Esophagus muscularis mucosa (tissue), 4 donors: ENCODE data around the gene RBMS1.

ENCODE experiments used
- EP300 ChIP-seq: sonication (generic); formaldehyde crosslinking; IDR thresholded peaks from one replicate; pipeline ENCODE4 v1.6.1; 2017; ENCODE audit warnings: antibody characterized with exemption
- POLR2A ChIP-seq: fragments of 450-650 bp; IDR thresholded peaks from one replicate; pipeline ENCODE4 v1.6.1; 2017; ENCODE audit warnings: antibody characterized with exemption, moderate library complexity, mild to moderate bottlenecking, low read depth
- POLR2AphosphoS5 ChIP-seq, 2 donors: sonication (generic); formaldehyde crosslinking; IDR thresholded peaks; one replicate each; pipeline ENCODE4 v1.6.1; 2017; ENCODE audit warnings: antibody characterized with exemption in 2 of 2
- TF ChIP-seq, protein P1 (sequence below), 3 experiments: fragments of 200-600 bp in 2 of 3; fragments of 450-650 bp in 1 of 3; sonication (generic) in 2 of 3; IDR thresholded peaks; one replicate each; pipeline ENCODE4 v1.5.1; 2017 to 2019; ENCODE audit warnings: antibody characterized with exemption in 3 of 3, mild to moderate bottlenecking in 2 of 3, moderate library complexity in 1 of 3

DNA sequence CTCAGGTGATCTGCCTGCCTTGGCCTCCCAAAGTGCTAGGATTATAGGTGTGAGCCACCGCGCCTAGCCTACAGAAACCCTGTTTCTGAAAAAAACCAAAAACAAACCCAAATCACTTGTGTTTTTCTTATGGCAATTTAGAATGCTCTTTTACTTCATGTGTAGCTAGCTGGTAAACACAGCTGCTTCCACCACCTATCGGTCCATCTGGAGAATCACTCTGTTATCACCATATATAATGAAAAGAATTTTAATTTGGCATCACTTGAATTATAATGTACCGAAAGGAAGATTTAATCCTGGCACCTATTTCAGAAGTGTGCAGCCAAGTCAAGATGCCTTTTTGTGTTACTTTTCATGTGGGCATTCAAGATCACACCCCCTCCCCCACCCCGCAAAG, 207.1 kb downstream of the RBMS1 start:
- TF ChIP-seq, protein P1, sequence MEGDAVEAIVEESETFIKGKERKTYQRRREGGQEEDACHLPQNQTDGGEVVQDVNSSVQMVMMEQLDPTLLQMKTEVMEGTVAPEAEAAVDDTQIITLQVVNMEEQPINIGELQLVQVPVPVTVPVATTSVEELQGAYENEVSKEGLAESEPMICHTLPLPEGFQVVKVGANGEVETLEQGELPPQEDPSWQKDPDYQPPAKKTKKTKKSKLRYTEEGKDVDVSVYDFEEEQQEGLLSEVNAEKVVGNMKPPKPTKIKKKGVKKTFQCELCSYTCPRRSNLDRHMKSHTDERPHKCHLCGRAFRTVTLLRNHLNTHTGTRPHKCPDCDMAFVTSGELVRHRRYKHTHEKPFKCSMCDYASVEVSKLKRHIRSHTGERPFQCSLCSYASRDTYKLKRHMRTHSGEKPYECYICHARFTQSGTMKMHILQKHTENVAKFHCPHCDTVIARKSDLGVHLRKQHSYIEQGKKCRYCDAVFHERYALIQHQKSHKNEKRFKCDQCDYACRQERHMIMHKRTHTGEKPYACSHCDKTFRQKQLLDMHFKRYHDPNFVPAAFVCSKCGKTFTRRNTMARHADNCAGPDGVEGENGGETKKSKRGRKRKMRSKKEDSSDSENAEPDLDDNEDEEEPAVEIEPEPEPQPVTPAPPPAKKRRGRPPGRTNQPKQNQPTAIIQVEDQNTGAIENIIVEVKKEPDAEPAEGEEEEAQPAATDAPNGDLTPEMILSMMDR (IDR thresholded peaks at IDR 0.05): no peak
- TF ChIP-seq POLR2A: no peak
- no peak for TF ChIP-seq EP300
- no peak for TF ChIP-seq POLR2AphosphoS5 (IDR thresholded peaks at IDR 0.05)
